Calu3 (cell line): Measurements from ENCODE around the gene XPO5. TPM values are rescaled to one million over a fixed set of nuclear protein-coding genes. Genes with fewer than 3 reads are reported as not detected.

Experiments used
- BruUV-seq: library from RNA; stranded (reverse); fragments of 400-500 nt; replicated peaks from 2 replicates; lab custom pipeline; 2021; lab: Mats Ljungman, UMichigan
- CTCF ChIA-PET: fragments of 300-600 bp; sonication (Branson Sonifier 250); formaldehyde crosslinking; loops from one replicate; lab custom pipeline; 2022; ENCODE audit warnings: antibody characterized with exemption; lab: Charles Lee
- DNase-seq: peaks from one replicate; pipeline ENCODE4 v3.0.0; 2022
- H3K27ac Mint-ChIP-seq: one replicate; pipeline ENCODE4 v1.8.0; 2022; ENCODE audit warnings: mixed read lengths; ENCODE audit not compliant: unreplicated experiment
- H3K27me3 Mint-ChIP-seq: one replicate; pipeline ENCODE4 v1.8.0; 2022; ENCODE audit warnings: mixed read lengths; ENCODE audit not compliant: unreplicated experiment
- H3K36me3 Mint-ChIP-seq: one replicate; pipeline ENCODE4 v1.8.0; 2022; ENCODE audit warnings: mild to moderate bottlenecking, moderate library complexity, mixed read lengths; ENCODE audit not compliant: insufficient read depth, unreplicated experiment
- H3K4me1 Mint-ChIP-seq: one replicate; pipeline ENCODE4 v1.8.0; 2022; ENCODE audit warnings: mild to moderate bottlenecking, low read depth, mixed read lengths; ENCODE audit not compliant: unreplicated experiment
- H3K4me3 Mint-ChIP-seq: one replicate; pipeline ENCODE4 v1.8.0; 2022; ENCODE audit warnings: mild to moderate bottlenecking, low read depth, moderate library complexity, mixed read lengths; ENCODE audit not compliant: unreplicated experiment
- H3K9me3 Mint-ChIP-seq: one replicate; pipeline ENCODE4 v1.8.0; 2022; ENCODE audit warnings: low read depth, mixed read lengths; ENCODE audit not compliant: unreplicated experiment
- intact Hi-C: fragments of 100-400 bp; cut with micrococcal nuclease; formaldehyde crosslinking; loops from one replicate; pipeline ENCODE4 v1.10.0; 2022; ENCODE audit not compliant: unreplicated experiment
- total RNA-seq: library from RNA; stranded (reverse); gene quantifications from 2 replicates; pipeline ENCODE4 v1.2.3, GENCODE V29; 2022
- TF ChIP-seq, protein P1 (sequence below): fragments of 200-600 bp; IDR thresholded peaks from one replicate; pipeline ENCODE4 v1.8.0; 2022; ENCODE audit warnings: antibody characterized with exemption; ENCODE audit not compliant: unreplicated experiment

XPO5 gene
- total RNA-seq, 1 experiment from 2014 or later, result 131 TPM

DNA sequence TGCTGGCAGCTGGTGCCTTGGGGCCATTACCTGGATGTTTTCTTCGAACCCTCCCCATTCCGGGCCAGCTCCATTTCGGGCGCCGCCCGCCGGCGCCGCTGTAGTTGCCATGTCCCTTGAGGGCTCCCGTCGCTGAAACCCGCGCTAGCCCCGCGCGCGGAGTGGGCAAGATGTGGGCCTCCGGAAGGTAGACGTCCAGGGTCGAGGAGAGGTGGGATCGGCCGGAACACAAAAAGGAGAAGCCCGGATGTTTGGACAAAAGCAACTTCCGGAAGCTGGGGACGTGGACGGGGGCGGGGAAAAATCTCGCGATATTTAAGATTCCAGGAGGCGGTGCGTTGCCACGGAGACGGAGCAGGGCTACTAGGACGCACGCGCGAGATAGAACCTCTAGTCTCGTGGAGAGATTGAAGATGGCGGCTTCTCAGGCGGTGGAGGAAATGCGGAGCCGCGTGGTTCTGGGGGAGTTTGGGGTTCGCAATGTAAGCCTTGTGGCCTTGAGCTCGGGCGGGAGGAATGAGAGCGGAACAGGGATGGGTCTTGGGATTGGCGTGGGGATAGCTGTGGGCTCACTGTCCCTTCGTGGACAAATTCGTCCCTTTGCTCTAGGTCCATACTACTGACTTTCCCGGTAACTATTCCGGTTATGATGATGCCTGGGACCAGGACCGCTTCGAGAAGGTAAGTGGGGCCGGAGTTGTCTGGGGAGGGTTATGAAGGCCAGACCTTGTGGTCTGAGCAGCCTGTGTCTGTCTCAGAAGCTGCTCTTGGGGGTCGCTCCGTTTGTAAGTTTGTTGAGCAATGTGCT is 58.9 kb downstream of the XPO5 start, which contains the start of the genes POLR1C and YIPF3:
Gene POLR1C, plus strand, starts transcription at position 393 of the 808 bp plus-strand sequence. Its CDS starts 21 bp downstream, at position 414.
Gene YIPF3, minus strand, starts transcription at position 230 of the 808 bp plus-strand sequence. Its CDS starts 119 bp downstream, at position 111.
- CTCF ChIA-PET, result interaction anchor here (0.5 to 1.5 kb wide), 3 partner anchors 9 to 139 kb away, joined by 3 to 4 read pairs (median 4); no protein-coding TSS in a partner anchor
- H3K36me3 Mint-ChIP-seq, result peaks cover 36% of the 10 kb centered on the region
- BruUV-seq, result no TSS peak
- H3K9me3 Mint-ChIP-seq, result no peaks in the 10 kb centered on the region
- peak; percentile 99 for DNase-seq
- peaks cover 15% of the 10 kb centered on the region for H3K4me1 Mint-ChIP-seq
- TF ChIP-seq, protein P1, sequence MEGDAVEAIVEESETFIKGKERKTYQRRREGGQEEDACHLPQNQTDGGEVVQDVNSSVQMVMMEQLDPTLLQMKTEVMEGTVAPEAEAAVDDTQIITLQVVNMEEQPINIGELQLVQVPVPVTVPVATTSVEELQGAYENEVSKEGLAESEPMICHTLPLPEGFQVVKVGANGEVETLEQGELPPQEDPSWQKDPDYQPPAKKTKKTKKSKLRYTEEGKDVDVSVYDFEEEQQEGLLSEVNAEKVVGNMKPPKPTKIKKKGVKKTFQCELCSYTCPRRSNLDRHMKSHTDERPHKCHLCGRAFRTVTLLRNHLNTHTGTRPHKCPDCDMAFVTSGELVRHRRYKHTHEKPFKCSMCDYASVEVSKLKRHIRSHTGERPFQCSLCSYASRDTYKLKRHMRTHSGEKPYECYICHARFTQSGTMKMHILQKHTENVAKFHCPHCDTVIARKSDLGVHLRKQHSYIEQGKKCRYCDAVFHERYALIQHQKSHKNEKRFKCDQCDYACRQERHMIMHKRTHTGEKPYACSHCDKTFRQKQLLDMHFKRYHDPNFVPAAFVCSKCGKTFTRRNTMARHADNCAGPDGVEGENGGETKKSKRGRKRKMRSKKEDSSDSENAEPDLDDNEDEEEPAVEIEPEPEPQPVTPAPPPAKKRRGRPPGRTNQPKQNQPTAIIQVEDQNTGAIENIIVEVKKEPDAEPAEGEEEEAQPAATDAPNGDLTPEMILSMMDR, result no peak
- no peaks in the 10 kb centered on the region for H3K27me3 Mint-ChIP-seq
- H3K4me3 Mint-ChIP-seq, result no peak within 1 kb of the TSS
- H3K27ac Mint-ChIP-seq, result no peak within 1 kb of the TSS
- intact Hi-C loops, result no loop called here

DNA sequence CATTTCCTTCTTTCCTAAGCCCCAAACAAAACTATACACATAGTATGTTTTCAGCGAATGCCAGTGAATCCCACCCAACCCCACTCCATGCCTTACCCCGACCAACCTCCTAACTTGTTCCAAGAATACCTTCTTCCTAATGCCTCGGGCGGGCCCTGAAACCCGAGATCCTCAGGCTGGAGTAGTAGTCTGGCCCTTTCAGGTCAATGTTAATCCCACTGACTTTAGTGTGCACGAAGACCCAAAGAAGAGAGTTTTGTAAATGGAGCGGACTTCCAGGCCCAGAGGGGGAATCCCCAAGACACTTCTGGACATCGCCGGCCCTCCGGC is 59.5 kb downstream of the XPO5 start:
- H3K36me3 Mint-ChIP-seq, result peaks cover 36% of the 10 kb centered on the region
- DNase-seq, result no peak
- no peak overlapping the region for H3K4me3 Mint-ChIP-seq
- no peak overlapping the region for H3K27ac Mint-ChIP-seq
- CTCF ChIA-PET, result interaction anchor here (0.5 to 1.5 kb wide), 3 partner anchors 9 to 140 kb away, joined by 3 to 4 read pairs (median 4); no protein-coding TSS in a partner anchor
- BruUV-seq, result TSS peak; percentile 58
- TF ChIP-seq, protein P1, result no peak
- intact Hi-C loops, result no loop called here
- H3K4me1 Mint-ChIP-seq, result peaks cover 15% of the 10 kb centered on the region
- H3K9me3 Mint-ChIP-seq, result no peaks in the 10 kb centered on the region
- no peaks in the 10 kb centered on the region for H3K27me3 Mint-ChIP-seq

DNA sequence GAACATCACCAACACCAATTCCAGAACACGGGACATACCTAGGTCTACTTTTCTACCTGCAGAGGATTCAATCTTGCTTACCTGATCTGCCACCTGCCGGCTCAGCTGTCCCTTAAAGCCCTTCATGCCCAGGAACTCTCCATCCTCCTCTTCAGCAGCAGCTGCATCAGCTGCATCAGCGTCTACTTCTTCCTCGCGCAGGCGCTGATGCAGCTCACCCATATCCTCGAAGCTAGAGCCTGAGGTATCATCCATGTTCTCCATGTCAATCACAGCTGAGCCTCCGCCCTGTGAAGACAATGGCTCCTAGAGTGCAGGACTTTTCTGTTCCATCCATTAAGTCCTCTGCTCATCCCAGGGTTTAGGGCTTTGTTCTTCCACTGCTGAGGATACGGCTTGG is 60.0 kb downstream of the XPO5 start:
- no peak overlapping the region for H3K27ac Mint-ChIP-seq
- no peak for DNase-seq
- no peaks in the 10 kb centered on the region for H3K9me3 Mint-ChIP-seq
- CTCF ChIA-PET, result interaction anchor here (1.4 kb wide), 1 partner anchor 27 kb away, joined by 3 read pairs; no protein-coding TSS in a partner anchor
- peaks cover 34% of the 10 kb centered on the region for H3K36me3 Mint-ChIP-seq
- H3K4me1 Mint-ChIP-seq, result peaks cover 15% of the 10 kb centered on the region
- intact Hi-C loops, result no loop called here
- TF ChIP-seq, protein P1, result no peak
- no peak overlapping the region for H3K4me3 Mint-ChIP-seq
- H3K27me3 Mint-ChIP-seq, result no peaks in the 10 kb centered on the region
- BruUV-seq, result no TSS peak

DNA sequence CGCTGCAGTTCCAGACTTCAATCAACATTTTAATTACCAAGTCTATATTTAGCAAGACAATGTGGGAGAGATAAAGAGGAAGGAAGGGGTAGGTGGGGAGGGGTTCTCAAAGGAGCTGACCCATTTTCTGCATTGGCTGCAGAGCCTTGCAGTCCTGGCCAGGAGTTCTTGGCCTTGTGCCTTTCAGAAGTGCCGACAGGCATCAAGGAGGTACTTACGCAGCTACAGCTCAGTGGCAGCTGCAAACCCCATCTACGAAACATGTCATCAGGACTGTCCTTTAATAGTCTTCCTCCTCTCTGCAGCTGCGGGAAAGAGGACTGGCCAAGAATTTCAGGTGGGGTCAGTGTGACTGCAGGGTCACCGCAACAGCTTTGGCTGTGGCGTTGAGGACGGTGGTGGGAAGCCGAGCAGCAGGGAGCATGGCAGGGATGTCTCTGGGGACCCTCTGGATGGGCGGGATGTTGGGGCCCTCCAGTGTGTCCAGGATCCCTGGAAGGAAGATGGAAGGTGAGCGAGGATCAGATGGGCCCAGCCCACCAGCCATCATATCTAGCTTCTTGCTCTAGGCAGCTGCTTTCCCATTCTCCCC is 63.9 kb downstream of the XPO5 start:
- H3K4me3 Mint-ChIP-seq, result no peak overlapping the region
- H3K27ac Mint-ChIP-seq, result no peak overlapping the region
- H3K4me1 Mint-ChIP-seq, result peaks cover 31% of the 10 kb centered on the region
- CTCF ChIA-PET, result interaction anchor here (0.6 kb wide), 2 partner anchors 573 to 1585 kb away, joined by 3 read pairs; no protein-coding TSS in a partner anchor
- peaks cover 27% of the 10 kb centered on the region for H3K27me3 Mint-ChIP-seq
- TF ChIP-seq, protein P1, result no peak
- BruUV-seq, result TSS peak; percentile 11
- no peak for DNase-seq
- intact Hi-C loops, result no loop called here
- H3K36me3 Mint-ChIP-seq, result peaks cover 59% of the 10 kb centered on the region
- H3K9me3 Mint-ChIP-seq, result no peaks in the 10 kb centered on the region
